Measurements from ENCODE around the gene PDX1. TPM values are rescaled to one million over a fixed set of nuclear protein-coding genes. Genes with fewer than 3 reads are reported as not detected.
A peak's percentile ranks its signal among the peaks of the same experiment; 100 is the strongest.

PDX1 gene
- total and polyA plus RNA-seq, 2 of the 13 experiments (the other 11 are each of a cell fraction or from before 2014, with no cell fraction given), result 0.07 TPM; not detected in 1

- no peak for TF ChIP-seq ZNF572 (CRISPR knock-in tag; IDR thresholded peaks at IDR 0.05)
- no peak for TF ChIP-seq ZSCAN12 (CRISPR knock-in tag; IDR thresholded peaks at IDR 0.05)
- TF ChIP-seq ZNF335 (CRISPR knock-in tag; IDR thresholded peaks at IDR 0.05), result no peak
- no peak for TF ChIP-seq ZNF672 (CRISPR knock-in tag; IDR thresholded peaks at IDR 0.05)
- no peak for TF ChIP-seq U2AF1 (optimal IDR thresholded peaks at IDR 0.05; ENCODE audit: low read depth, low read length)
- no peak for TF ChIP-seq ELF3 (CRISPR knock-in tag; IDR thresholded peaks at IDR 0.05)
- TF ChIP-seq ZNF501 (CRISPR knock-in tag; IDR thresholded peaks at IDR 0.05), result peak; percentile 13
- no peak for TF ChIP-seq MXD3 (CRISPR knock-in tag; IDR thresholded peaks at IDR 0.05)
- TF ChIP-seq ZNF274 (CRISPR knock-in tag; IDR thresholded peaks at IDR 0.05), result no peak
- 0 out of 2 replicates have a peak, but pooled peaks have one; percentile 21 for TF ChIP-seq ZNF574 (CRISPR knock-in tag; IDR thresholded peaks at IDR 0.05)
- TF ChIP-seq POGZ (CRISPR knock-in tag; IDR thresholded peaks at IDR 0.05), result peak; percentile 34; the same call in 1 of the 2 replicates
- no peak for TF ChIP-seq HOXA7 (CRISPR knock-in tag; IDR thresholded peaks at IDR 0.05)
- no peak for TF ChIP-seq ZNF235 (CRISPR knock-in tag; IDR thresholded peaks at IDR 0.05; ENCODE audit: borderline replicate concordance)
- TF ChIP-seq ZFP62 (CRISPR knock-in tag; IDR thresholded peaks at IDR 0.05), result no peak
- no peak for TF ChIP-seq ZNF644 (CRISPR knock-in tag; IDR thresholded peaks at IDR 0.05; ENCODE audit: low read depth)
- no peak for TF ChIP-seq SPEN (CRISPR knock-in tag; IDR thresholded peaks at IDR 0.05; ENCODE audit: low read depth)
- TF ChIP-seq SMAD1 (CRISPR knock-in tag; IDR thresholded peaks at IDR 0.05; ENCODE audit: borderline replicate concordance, low read depth), result no peak
- no peak for TF ChIP-seq ZNF510 (CRISPR knock-in tag; IDR thresholded peaks at IDR 0.05; ENCODE audit: low read depth)
- no peak for TF ChIP-seq ZBTB44 (CRISPR knock-in tag; IDR thresholded peaks at IDR 0.05)
- no peak for TF ChIP-seq BRCA1 (CRISPR knock-in tag; IDR thresholded peaks at IDR 0.05)
- no peak for TF ChIP-seq EZH2 (conservative IDR thresholded peaks at IDR 0.05; ENCODE audit: low read depth, low read length)
- no peak for TF ChIP-seq NCOA2 (CRISPR knock-in tag; IDR thresholded peaks at IDR 0.05)
- no peak for TF ChIP-seq CHD4 (IDR thresholded peaks at IDR 0.05; ENCODE audit: borderline replicate concordance, low read length)
- TF ChIP-seq ZNF143 (CRISPR knock-in tag; IDR thresholded peaks at IDR 0.05), result no peak
- TF ChIP-seq CHCHD3 (CRISPR knock-in tag; IDR thresholded peaks at IDR 0.05), result no peak
- 0 out of 2 replicates have a peak, but pooled peaks have one; percentile 28 for TF ChIP-seq MEIS2 (CRISPR knock-in tag; IDR thresholded peaks at IDR 0.05)
- no peak; the same call in 1 of the 2 replicates for TF ChIP-seq ZNF777 (CRISPR knock-in tag; IDR thresholded peaks at IDR 0.05)
Observed at GRCh38 chr13:27919934-27920676, at the start of gene PDX1 (continued).
